IPS-18a (cell line): ENCODE data around the gene CFAP97D2.
"Not testable (repeated sequence)": the region's sequence is repeated elsewhere in the genome, so short reads cannot be mapped to it uniquely, and the experiment has no call there.

ENCODE experiments used
- H3K27ac ChIP-seq: one replicate; pipeline ENCODE4 v1.5.1; 2013; ENCODE audit warnings: low read length
- H3K27me3 ChIP-seq: one replicate; pipeline ENCODE4 v1.6.1; 2013; ENCODE audit warnings: mild to moderate bottlenecking, low read length; ENCODE audit not compliant: control insufficient read depth, insufficient read depth
- H3K36me3 ChIP-seq: one replicate; pipeline ENCODE4 v1.6.1; 2013; ENCODE audit warnings: low read depth, low read length; ENCODE audit not compliant: control insufficient read depth
- H3K4me1 ChIP-seq: one replicate; pipeline ENCODE4 v1.6.1; 2013; ENCODE audit warnings: low read depth, low read length; ENCODE audit not compliant: control insufficient read depth
- H3K4me3 ChIP-seq: one replicate; pipeline ENCODE4 v1.5.1; 2013; ENCODE audit warnings: low read length
- H3K9ac ChIP-seq: one replicate; pipeline ENCODE4 v1.6.1; 2013; ENCODE audit warnings: mild to moderate bottlenecking, low read length, moderate library complexity
- H3K9me3 ChIP-seq: one replicate; pipeline ENCODE4 v1.6.1; 2013; ENCODE audit warnings: low read depth, low read length; ENCODE audit not compliant: control insufficient read depth

Gene CFAP97D2

GRCh38 chr13:114145722-114146121, 33.3 kb upstream of the CFAP97D2 start:
- no peaks in the 10 kb centered on the region for H3K9me3 ChIP-seq
- H3K27me3 ChIP-seq: no peaks in the 10 kb centered on the region
- no peaks in the 10 kb centered on the region for H3K4me1 ChIP-seq
- no peak overlapping the region for H3K9ac ChIP-seq
- no peak overlapping the region for H3K27ac ChIP-seq
- no peak overlapping the region for H3K4me3 ChIP-seq
- no peaks in the 10 kb centered on the region for H3K36me3 ChIP-seq

DNA sequence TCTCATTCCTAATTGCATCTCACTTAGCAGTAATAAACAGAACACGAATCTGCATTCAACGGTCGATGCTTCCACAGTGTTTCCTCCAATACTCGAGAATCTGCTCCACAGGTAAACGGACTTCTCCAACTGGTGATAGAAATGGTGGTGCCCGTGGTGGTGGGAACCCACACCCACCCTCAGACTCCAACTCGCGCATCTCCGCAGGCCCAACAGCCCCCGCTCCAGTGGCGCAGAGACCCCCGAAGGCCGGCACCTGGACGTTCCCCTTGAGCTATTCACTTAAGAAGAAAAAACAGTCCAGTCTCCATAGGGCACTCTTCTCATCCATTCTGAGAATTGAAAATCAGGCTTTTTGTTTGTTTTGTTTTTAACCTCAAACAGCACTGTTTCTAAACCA, 32.9 kb upstream of the CFAP97D2 start:
- Histone ChIP-seq H3K4me3 (no peak overlapping the region), H3K27me3 (no peaks in the 10 kb centered on the region), H3K9me3 (no peaks in the 10 kb centered on the region), H3K27ac (no peak overlapping the region), H3K9ac (no peak overlapping the region), H3K4me1 (no peaks in the 10 kb centered on the region), H3K36me3 (no peaks in the 10 kb centered on the region)

DNA sequence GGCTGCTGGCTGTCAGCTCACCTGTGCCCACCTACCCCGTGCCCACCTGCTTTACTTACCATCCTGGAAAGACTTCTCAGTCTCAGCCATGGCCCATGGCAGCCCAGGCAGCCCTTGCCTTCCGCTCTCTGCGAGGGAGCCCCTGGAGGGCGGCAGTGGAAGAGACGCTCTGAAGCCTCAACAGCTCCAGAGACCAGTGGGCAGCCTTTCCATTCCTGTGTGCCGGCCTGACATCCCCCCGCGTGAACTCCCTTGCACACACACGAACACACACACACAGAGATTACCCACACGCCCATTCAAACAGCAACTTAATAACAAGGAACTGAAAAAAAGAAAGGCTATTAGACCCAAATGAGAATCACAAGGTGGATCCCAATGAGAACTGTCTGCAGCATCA, 32.4 kb upstream of the CFAP97D2 start:
- no peaks in the 10 kb centered on the region for H3K9me3 ChIP-seq
- H3K27ac ChIP-seq: no peak overlapping the region
- no peaks in the 10 kb centered on the region for H3K36me3 ChIP-seq
- no peak overlapping the region for H3K4me3 ChIP-seq
- H3K27me3 ChIP-seq: no peaks in the 10 kb centered on the region
- no peak overlapping the region for H3K9ac ChIP-seq
- no peaks in the 10 kb centered on the region for H3K4me1 ChIP-seq

DNA sequence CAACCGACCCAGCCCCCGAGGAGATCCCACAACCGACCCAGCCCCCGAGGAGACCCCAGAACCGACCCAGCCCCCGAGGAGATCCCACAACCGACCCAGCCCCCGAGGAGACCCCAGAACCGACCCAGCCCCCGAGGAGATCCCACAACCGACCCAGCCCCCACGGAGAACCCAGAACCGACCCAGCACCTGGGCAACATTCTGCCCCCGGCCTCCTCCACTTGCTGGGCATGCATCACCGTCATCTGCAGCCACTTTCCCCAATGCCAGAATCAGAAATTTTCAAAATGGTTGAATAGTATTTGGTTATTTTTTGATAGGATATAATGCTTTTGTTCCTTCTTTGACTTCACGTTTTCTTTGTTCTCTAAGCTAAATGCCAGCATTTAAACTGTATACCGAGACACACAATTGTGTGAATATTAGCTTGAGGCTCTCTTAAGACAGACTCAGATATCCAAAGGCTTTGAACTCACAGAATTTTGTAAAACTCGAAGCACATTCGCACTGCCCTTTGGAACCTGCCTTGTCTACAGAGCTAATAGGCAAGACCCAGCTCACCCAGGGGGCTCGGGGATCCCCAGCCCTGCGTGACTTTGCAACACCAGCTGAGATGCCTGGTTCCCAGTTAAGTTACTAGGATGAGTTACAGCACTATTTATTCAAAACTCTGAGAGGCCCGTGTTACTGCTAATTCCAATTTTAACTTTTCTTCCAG, 31.1 kb upstream of the CFAP97D2 start:
- no peaks in the 10 kb centered on the region for H3K36me3 ChIP-seq
- no peaks in the 10 kb centered on the region for H3K27me3 ChIP-seq
- H3K4me3 ChIP-seq: no peak overlapping the region
- H3K27ac ChIP-seq: no peak overlapping the region
- H3K9ac ChIP-seq: no peak overlapping the region
- no peaks in the 10 kb centered on the region for H3K9me3 ChIP-seq
- no peaks in the 10 kb centered on the region for H3K4me1 ChIP-seq

DNA sequence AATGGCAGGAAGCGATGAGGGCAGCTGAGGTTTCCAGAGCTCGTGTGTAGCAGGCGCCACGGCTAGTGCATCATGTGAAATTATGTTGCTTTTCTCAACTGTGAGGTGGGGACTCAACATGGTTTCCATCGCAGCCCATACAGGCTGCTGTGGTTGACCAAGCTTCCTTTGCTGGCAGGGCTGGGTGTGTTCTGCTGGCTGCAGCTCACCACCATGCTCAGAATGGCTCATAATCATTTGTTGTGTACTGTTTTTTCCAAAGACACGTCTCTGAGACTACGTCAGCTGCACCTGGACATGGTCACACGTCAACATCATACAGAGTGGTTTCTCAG, 30.6 kb upstream of the CFAP97D2 start:
- H3K9me3 ChIP-seq: no peaks in the 10 kb centered on the region
- H3K4me3 ChIP-seq: no peak overlapping the region
- no peaks in the 10 kb centered on the region for H3K4me1 ChIP-seq
- no peak overlapping the region for H3K9ac ChIP-seq
- H3K27ac ChIP-seq: no peak overlapping the region
- no peaks in the 10 kb centered on the region for H3K27me3 ChIP-seq
- no peaks in the 10 kb centered on the region for H3K36me3 ChIP-seq

GRCh38 chr13:114148886-114149285, 30.2 kb upstream of the CFAP97D2 start:
- not testable (repeated sequence) for H3K4me1 ChIP-seq, H3K27ac ChIP-seq

DNA sequence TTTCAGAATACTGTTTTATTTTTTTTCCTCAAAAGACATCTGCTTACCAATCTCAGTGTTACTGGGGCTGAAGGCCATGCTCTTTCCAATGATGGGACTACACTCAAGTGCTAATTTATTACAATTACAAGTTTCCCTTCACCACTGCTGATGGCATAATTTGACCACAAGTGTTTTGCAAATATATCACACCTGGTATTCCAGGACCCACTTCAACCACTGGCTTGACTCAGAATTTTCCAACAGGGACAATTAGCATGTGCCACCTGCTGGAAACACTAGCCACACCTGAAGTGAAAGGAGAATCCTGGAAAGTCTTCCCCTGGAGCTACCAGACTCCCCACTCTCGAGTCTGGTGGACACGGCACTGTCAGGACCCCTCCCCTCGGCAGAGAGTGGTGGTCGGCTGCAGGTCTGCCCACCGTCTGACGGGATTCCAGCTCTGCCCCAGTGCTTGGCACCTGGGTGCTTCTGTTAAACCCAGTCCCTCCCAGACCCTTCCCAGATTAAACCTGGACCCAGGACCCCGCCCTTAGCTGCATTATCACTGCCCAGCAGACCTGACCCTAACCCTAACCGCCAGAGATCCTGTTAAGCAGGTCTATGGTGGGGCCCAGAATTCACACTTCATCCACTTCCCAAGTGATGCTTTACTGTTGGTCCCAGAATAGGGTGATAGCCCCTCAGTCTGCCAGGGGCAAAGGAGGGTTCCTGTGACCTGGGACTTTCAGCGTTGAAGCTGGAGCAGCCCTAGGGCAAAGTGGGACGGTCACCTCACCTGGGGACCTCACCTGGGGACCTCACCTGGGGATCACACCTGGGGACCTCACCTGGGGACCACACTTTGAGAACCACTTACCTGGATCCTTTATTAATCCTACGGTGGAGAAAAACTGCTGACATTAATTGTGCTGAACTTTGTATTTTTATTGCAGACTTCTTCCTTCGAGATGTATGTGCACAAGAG, 29.0 kb upstream of the CFAP97D2 start:
- no peak overlapping the region for H3K27ac ChIP-seq
- no peaks in the 10 kb centered on the region for H3K27me3 ChIP-seq
- H3K9ac ChIP-seq: no peak overlapping the region
- H3K4me1 ChIP-seq: no peaks in the 10 kb centered on the region
- no peak overlapping the region for H3K4me3 ChIP-seq
- H3K36me3 ChIP-seq: no peaks in the 10 kb centered on the region
- no peaks in the 10 kb centered on the region for H3K9me3 ChIP-seq

More at GRCh38 chr13:114148886-114149285, 30.2 kb upstream of the CFAP97D2 start:
- not testable (repeated sequence) for H3K9ac ChIP-seq, H3K9me3 ChIP-seq, H3K36me3 ChIP-seq, H3K4me3 ChIP-seq, H3K27me3 ChIP-seq

- no peaks in the 10 kb centered on the region for H3K9me3 ChIP-seq
- H3K27me3 ChIP-seq: no peaks in the 10 kb centered on the region
- H3K4me3 ChIP-seq: no peak overlapping the region
- H3K4me1 ChIP-seq: no peaks in the 10 kb centered on the region
- H3K27ac ChIP-seq: no peak overlapping the region
- H3K9ac ChIP-seq: no peak overlapping the region
- no peaks in the 10 kb centered on the region for H3K36me3 ChIP-seq
Measured at GRCh38 chr13:114151031-114151430, 28.0 kb upstream of the CFAP97D2 start.

DNA sequence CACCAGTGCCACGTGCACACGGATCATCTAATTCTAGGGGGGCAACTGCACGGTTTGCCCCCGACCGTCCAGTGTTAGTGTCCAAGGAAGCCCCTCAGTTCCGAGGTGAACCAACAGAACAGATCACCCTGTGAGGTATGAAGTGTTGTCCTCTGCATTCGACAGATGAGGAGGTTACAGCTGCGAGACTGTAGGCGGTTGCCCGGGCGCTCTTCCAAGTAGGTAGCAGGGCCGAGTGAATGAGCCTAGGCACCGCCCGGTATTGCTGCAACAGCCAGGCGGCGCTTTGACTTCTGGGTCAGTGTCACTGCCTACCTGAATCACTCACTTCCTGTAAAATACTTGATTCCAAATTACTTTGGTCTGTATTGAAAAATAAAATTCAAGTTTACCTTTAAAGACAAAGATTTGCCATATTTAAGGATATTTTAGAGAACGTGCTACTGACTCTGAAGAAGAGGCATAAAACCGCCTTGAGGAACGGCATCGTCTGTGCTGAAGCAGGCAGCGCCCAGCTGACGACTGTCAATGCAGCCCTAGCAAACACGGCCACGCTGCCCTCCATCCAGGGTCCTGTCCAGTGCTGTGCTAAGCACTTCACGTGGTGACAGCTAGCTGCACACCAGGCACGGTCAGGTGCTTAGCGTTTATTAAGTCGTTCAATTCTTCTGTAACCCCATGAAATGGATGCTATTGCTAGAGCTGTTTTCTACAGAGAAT, 27.3 kb upstream of the CFAP97D2 start:
- no peaks in the 10 kb centered on the region for H3K9me3 ChIP-seq
- H3K4me3 ChIP-seq: no peak overlapping the region
- H3K9ac ChIP-seq: no peak overlapping the region
- H3K27ac ChIP-seq: no peak overlapping the region
- H3K27me3 ChIP-seq: no peaks in the 10 kb centered on the region
- H3K36me3 ChIP-seq: no peaks in the 10 kb centered on the region
- no peaks in the 10 kb centered on the region for H3K4me1 ChIP-seq

DNA sequence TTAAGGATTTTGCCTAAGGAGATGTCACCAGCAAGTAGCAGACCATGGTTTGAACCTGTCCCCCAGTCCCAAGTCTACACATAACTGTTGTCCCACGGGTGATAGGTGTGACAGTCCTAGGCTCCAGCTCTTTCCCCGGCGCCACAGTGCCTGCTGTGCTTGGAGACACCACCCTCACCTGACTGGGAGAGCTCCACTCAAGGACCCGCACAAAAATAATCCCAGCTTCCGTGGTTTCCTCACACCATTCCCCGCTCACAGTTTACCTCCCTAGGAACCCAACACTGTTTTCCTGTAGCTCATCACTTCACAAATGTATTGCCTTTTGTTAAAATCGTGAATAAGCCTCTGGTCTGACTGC, 26.8 kb upstream of the CFAP97D2 start:
- no peak overlapping the region for H3K9ac ChIP-seq
- no peak overlapping the region for H3K27ac ChIP-seq
- no peaks in the 10 kb centered on the region for H3K4me1 ChIP-seq

DNA sequence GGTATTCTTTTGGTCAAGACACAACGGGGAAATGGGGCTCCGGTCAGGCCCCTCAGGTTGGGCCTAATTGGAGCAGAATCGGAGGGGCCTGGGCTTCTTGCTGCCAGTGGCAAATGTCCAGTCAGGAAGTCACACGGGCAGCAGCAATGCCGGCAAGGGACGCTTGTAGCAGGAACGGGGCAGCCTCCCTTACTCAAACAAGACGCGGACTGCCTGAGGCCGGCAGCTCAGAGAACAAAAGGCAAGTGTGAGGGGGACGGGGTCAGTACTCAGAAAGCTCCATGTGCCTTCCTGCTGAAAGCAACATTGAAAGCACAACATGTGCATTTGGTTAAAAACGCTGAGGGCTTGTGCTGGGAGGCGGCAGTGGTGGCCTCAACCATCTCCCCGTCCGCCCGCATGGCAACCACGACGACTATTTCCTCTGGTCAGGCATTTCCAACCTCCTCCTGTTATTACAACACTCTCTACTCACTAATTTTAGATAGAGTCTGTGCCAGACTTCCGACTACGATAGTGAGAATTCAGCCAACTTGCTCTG, 26.2 kb upstream of the CFAP97D2 start:
- Histone ChIP-seq H3K9ac (no peak overlapping the region), H3K9me3 (no peaks in the 10 kb centered on the region), H3K4me3 (no peak overlapping the region), H3K27ac (no peak overlapping the region), H3K36me3 (no peaks in the 10 kb centered on the region), H3K4me1 (no peaks in the 10 kb centered on the region), H3K27me3 (no peaks in the 10 kb centered on the region)

More for the DNA sequence above, 26.8 kb upstream of the CFAP97D2 start:
- Histone ChIP-seq H3K27me3 (no peaks in the 10 kb centered on the region), H3K4me3 (no peak overlapping the region), H3K36me3 (no peaks in the 10 kb centered on the region), H3K9me3 (no peaks in the 10 kb centered on the region)
